K562 (cell line): ENCODE data around the gene EXT2. TPM values are rescaled to one million over a fixed set of nuclear protein-coding genes. Genes with fewer than 3 reads are reported as not detected.
A peak's percentile ranks its signal among the peaks of the same experiment; 100 is the strongest.

Source experiments
- CTCFL ChIP-seq: IDR thresholded peaks from 2 replicates; pipeline ENCODE4 v1.6.1; 2011; ENCODE audit warnings: borderline replicate concordance, low read depth, mild to moderate bottlenecking, moderate library complexity, low read length; ENCODE audit not compliant: insufficient read depth, poor library complexity, severe bottlenecking
- HCFC1 ChIP-seq: IDR thresholded peaks from 2 replicates; pipeline ENCODE4 v1.6.1; 2012; ENCODE audit warnings: low read depth, low read length, improper control_type of control experiment
- HOXB6 ChIP-seq: fragments of 250-450 bp; sonication (Bioruptor Pico); IDR thresholded peaks from 2 replicates; pipeline ENCODE4 v1.5.1; 2022; ENCODE audit warnings: mild to moderate bottlenecking, borderline replicate concordance
- KLF13 ChIP-seq: fragments of 450-650 bp; IDR thresholded peaks from 2 replicates; pipeline ENCODE4 v1.6.1; 2016; ENCODE audit warnings: missing genetic modification characterization, low read depth, mild to moderate bottlenecking, missing compliant biosample characterization, moderate library complexity, borderline replicate concordance
- LEF1 ChIP-seq: fragments of 450-650 bp; IDR thresholded peaks from 2 replicates; pipeline ENCODE4 v1.6.1; 2016; ENCODE audit warnings: mild to moderate bottlenecking
- THRB ChIP-seq: fragments of 450-650 bp; formaldehyde crosslinking; conservative IDR thresholded peaks from 2 replicates; pipeline ENCODE4 v1.4.0; 2022; ENCODE audit warnings: mild to moderate bottlenecking, missing genetic modification characterization
- TRIM28 ChIP-seq: fragments of 450-650 bp; IDR thresholded peaks from 2 replicates; pipeline ENCODE4 v1.6.1; 2017
- ZNF764 ChIP-seq: fragments of 250-450 bp; sonication (Bioruptor Pico); IDR thresholded peaks from 2 replicates; pipeline ENCODE4 v1.4.0; 2020; ENCODE audit warnings: low read depth, mild to moderate bottlenecking, moderate library complexity
- polyA plus RNA-seq, 8 experiments: library from polyadenylated mRNA; depleted of rRNA in 4 of 8; stranded (reverse) in 5 of 8; unstranded in 3 of 8; fragments of >200 nt; fragmentation: Nextera tagmentation in 2 of 8; fragmentation: Illumina TruSeq in 1 of 8; extraction: Ambion mirVana in 2 of 8; extraction: Trizol in 1 of 8; gene quantifications; 2 replicates each; pipeline versions ENCODE4 v1.2.1 to v1.2.3, GENCODE V29; 2011 to 2014; ENCODE audit warnings: inconsistent platforms in 1 of 8, missing spikeins in 1 of 8
- total RNA-seq, 7 experiments: library from RNA; depleted of rRNA in 6 of 7; stranded (reverse); fragments of >200 nt in 6 of 7; fragmentation: Illumina TruSeq in 2 of 7; extraction: Trizol in 2 of 7; gene quantifications; 2 replicates each; pipeline versions ENCODE4 v1.2.1 to v1.2.3, GENCODE V29; 2011 to 2021; ENCODE audit warnings: low replicate concordance in 1 of 7
- TF ChIP-seq, protein P1 (sequence below): sonication (generic); formaldehyde crosslinking; IDR thresholded peaks from 2 replicates; pipeline ENCODE4 v1.9.0; 2022; ENCODE audit warnings: mild to moderate bottlenecking, missing genetic modification reagents
- TF ChIP-seq, protein P2 (sequence below): sonication (generic); formaldehyde crosslinking; IDR thresholded peaks from 2 replicates; pipeline ENCODE4 v1.8.0; 2022; ENCODE audit warnings: mild to moderate bottlenecking, missing genetic modification reagents

The EXT2 gene
- total and polyA plus RNA-seq, 9 of the 15 experiments (the other 6 are each of a cell fraction or from before 2014, with no cell fraction given) = 7.5 to 52.1 (median 38.1) TPM

GRCh38 chr11:44095506-44096359, at the start of gene EXT2 (continued):
- TF ChIP-seq, protein P1, sequence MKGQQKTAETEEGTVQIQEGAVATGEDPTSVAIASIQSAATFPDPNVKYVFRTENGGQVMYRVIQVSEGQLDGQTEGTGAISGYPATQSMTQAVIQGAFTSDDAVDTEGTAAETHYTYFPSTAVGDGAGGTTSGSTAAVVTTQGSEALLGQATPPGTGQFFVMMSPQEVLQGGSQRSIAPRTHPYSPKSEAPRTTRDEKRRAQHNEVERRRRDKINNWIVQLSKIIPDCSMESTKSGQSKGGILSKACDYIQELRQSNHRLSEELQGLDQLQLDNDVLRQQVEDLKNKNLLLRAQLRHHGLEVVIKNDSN = no peak
- TF ChIP-seq HCFC1 (peak; percentile 48; the same call in 1 of the 2 replicates), HOXB6 (CRISPR knock-in tag) (no peak), TRIM28 (no peak), ZNF764 (0 out of 2 replicates have a peak, but pooled peaks have one; percentile 59), CTCFL (peak; percentile 96), LEF1 (no peak), KLF13 (tag) (peak; percentile 13; the same call in 1 of the 2 replicates), THRB (no peak)
- TF ChIP-seq, protein P2, sequence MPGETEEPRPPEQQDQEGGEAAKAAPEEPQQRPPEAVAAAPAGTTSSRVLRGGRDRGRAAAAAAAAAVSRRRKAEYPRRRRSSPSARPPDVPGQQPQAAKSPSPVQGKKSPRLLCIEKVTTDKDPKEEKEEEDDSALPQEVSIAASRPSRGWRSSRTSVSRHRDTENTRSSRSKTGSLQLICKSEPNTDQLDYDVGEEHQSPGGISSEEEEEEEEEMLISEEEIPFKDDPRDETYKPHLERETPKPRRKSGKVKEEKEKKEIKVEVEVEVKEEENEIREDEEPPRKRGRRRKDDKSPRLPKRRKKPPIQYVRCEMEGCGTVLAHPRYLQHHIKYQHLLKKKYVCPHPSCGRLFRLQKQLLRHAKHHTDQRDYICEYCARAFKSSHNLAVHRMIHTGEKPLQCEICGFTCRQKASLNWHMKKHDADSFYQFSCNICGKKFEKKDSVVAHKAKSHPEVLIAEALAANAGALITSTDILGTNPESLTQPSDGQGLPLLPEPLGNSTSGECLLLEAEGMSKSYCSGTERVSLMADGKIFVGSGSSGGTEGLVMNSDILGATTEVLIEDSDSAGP (CRISPR knock-in tag) = no peak
